ENCODE results near the gene SUPT3H.

GRCh38 chr6:44920952-44921491 is 456.7 kb downstream of the SUPT3H start:
- TF ChIP-seq BHLHE40 (IDR thresholded peaks at IDR 0.05; ENCODE audit: low read length) (peak; percentile 33; the same call in 1 of the 2 replicates), DMAP1 (CRISPR knock-in tag; IDR thresholded peaks at IDR 0.05) (peak; percentile 66), JUNB (CRISPR knock-in tag; IDR thresholded peaks at IDR 0.05; ENCODE audit: borderline replicate concordance) (no peak), CTCF (CRISPR knock-in tag; IDR thresholded peaks at IDR 0.05) (no peak), TRAFD1 (CRISPR knock-in tag; IDR thresholded peaks at IDR 0.05; ENCODE audit: borderline replicate concordance) (no peak), SKIL (CRISPR knock-in tag; IDR thresholded peaks at IDR 0.05; ENCODE audit: borderline replicate concordance) (no peak), JUND (CRISPR knock-in tag; IDR thresholded peaks at IDR 0.05) (no peak), ELF1 (CRISPR knock-in tag; IDR thresholded peaks at IDR 0.05) (peak; percentile 30; the same call in 1 of the 2 replicates), CEBPB (IDR thresholded peaks at IDR 0.05; ENCODE audit: borderline replicate concordance, low read depth, low read length) (peak; percentile 73; the same call in 1 of the 2 replicates), BRCA1 (CRISPR knock-in tag; IDR thresholded peaks at IDR 0.05) (no peak), U2AF1 (optimal IDR thresholded peaks at IDR 0.05; ENCODE audit: low read depth, low read length) (no peak)
- TF ChIP-seq, protein P1, sequence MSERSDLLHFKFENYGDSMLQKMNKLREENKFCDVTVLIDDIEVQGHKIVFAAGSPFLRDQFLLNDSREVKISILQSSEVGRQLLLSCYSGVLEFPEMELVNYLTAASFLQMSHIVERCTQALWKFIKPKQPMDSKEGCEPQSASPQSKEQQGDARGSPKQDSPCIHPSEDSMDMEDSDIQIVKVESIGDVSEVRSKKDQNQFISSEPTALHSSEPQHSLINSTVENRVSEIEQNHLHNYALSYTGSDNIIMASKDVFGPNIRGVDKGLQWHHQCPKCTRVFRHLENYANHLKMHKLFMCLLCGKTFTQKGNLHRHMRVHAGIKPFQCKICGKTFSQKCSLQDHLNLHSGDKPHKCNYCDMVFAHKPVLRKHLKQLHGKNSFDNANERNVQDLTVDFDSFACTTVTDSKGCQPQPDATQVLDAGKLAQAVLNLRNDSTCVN (CRISPR knock-in tag; IDR thresholded peaks at IDR 0.05; ENCODE audit: borderline replicate concordance), result no peak
- TF ChIP-seq, protein P2, sequence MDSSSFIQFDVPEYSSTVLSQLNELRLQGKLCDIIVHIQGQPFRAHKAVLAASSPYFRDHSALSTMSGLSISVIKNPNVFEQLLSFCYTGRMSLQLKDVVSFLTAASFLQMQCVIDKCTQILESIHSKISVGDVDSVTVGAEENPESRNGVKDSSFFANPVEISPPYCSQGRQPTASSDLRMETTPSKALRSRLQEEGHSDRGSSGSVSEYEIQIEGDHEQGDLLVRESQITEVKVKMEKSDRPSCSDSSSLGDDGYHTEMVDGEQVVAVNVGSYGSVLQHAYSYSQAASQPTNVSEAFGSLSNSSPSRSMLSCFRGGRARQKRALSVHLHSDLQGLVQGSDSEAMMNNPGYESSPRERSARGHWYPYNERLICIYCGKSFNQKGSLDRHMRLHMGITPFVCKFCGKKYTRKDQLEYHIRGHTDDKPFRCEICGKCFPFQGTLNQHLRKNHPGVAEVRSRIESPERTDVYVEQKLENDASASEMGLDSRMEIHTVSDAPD (CRISPR knock-in tag; IDR thresholded peaks at IDR 0.05), result no peak

All from HepG2 (cell line).